HG02642 (cell line): Measurements from ENCODE around the gene IFT43.
A peak's percentile ranks its signal among the peaks of the same experiment; 100 is the strongest.

Experiments used
- ATAC-seq: cut with Tn5 transposase; IDR thresholded peaks from one replicate; pipeline ENCODE4 v1.9.1; 2021; ENCODE audit warnings: mild to moderate bottlenecking; ENCODE audit not compliant: unreplicated experiment, poor library complexity

IFT43 gene

DNA sequence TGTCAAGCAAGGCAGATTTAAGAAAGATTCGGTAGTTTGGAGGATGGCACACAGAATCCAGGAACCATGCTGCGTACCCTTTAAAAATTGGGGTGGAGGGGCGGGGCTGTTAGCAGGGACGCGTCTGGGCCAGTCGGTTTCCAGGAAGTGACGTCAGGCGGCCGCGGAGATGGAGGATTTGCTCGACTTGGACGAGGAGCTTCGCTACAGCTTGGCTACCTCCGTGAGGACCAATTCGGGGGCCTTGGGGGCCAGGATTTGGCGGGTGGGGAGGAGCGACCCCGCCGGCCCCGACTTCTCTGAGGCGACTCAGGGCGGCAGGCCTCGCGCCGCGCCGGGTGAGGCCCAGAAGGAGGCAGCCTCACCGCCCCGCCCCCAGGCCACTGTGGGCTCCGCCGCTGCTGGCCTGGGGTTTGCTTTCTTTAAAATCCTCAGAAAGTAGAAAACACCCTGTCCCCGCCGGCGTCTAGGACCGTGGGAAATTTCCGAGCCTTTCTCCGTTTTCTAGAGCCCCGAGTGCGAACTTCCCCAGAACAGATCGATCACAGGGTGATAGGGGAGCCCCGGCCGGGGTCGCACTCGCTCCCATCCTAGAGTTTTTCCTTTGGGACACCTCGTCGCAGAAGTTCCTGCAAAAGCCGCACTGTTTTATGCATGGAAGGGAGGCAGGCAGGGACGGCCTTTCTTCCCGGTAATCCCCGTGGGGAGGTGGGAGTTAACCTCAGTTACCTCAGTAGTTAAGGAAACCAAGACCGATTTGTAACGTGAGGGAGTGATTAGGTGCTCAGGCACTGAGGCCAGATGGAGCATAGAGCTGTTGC is at the start of gene IFT43:
IFT43 (plus strand) TSS at position 146 of the 821 bp plus-strand sequence; CDS start at position 170, 24 bp downstream.
- peak; percentile 76 for ATAC-seq

- ATAC-seq = no peak
Measured at GRCh38 chr14:75939200-75939599, 46.4 kb upstream of the IFT43 start.

- no peak for ATAC-seq
Measured at GRCh38 chr14:75941030-75941429, 44.5 kb upstream of the IFT43 start.

GRCh38 chr14:75944607-75945241 is 40.8 kb upstream of the IFT43 start:
- no peak for ATAC-seq

DNA sequence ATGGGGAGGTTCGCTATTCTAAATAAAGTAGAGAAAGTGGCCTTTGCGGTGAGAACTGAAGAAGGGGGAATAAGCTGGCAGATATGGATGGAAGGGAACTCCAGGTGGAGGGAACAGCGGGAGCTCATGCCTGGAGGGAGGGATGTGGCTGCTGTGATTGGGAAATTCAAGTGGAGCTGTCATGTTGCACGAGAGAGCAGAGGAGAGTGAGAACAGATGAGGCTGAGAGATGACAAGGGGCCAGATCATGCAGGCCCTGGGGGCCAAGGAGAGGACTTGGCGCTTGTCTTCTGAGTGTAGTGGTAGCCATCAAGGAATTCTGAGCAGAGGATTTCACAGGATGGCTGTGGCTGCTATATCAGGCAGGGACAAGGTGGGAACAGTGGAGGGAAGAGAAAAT is 38.8 kb upstream of the IFT43 start:
- no peak for ATAC-seq

DNA sequence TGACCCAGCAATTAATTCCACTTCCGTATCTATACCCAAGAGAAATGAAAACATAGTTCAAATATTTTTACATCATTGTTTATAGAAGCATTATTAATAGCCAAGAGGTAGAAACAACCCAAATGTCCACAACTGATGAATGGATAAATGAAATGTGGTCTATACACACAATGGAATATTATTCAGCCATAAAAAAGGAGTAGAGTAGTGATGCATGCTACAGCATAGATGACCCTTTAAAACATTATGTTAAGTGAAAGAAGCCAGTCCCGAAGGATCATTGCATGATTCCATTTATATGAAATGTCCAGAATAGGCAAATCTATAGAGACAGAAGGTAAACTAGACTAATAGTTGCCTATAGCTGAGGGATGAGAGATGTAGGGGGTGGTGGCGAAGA is 33.1 kb upstream of the IFT43 start:
- no peak for ATAC-seq

- ATAC-seq = no peak
Measured at GRCh38 chr14:75959031-75959430, 26.5 kb upstream of the IFT43 start.

GRCh38 chr14:75960231-75960630 is 25.3 kb upstream of the IFT43 start:
- ATAC-seq = peak; percentile 78

GRCh38 chr14:75961662-75962061 is 23.9 kb upstream of the IFT43 start:
- no peak for ATAC-seq

GRCh38 chr14:75967866-75968265 is 17.7 kb upstream of the IFT43 start:
- no peak for ATAC-seq

- no peak for ATAC-seq
Measured at GRCh38 chr14:75968456-75968855, 17.1 kb upstream of the IFT43 start.

- ATAC-seq = no peak
Measured at GRCh38 chr14:75969126-75969525, 16.4 kb upstream of the IFT43 start.

DNA sequence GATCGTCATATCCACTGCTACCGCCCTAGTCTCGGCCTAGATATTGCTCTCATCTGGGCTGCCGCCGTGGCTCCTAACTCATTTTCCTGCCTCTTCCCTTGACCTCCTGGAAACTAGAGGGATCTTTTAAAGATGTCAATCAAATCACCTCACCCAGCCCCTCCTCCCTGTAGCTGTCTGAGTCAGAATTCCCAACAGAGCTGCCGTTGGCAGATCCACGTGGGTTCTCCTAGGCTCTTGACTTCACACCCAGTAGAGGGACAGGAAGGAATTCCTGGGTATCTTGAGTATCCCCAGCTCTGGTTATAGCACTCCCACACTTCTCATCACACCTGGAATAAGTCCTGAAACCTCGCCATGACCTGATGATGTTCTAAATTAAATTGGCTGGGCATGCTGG is 15.7 kb upstream of the IFT43 start:
- no peak for ATAC-seq

- no peak for ATAC-seq
Measured at GRCh38 chr14:75970989-75971388, 14.6 kb upstream of the IFT43 start.

DNA sequence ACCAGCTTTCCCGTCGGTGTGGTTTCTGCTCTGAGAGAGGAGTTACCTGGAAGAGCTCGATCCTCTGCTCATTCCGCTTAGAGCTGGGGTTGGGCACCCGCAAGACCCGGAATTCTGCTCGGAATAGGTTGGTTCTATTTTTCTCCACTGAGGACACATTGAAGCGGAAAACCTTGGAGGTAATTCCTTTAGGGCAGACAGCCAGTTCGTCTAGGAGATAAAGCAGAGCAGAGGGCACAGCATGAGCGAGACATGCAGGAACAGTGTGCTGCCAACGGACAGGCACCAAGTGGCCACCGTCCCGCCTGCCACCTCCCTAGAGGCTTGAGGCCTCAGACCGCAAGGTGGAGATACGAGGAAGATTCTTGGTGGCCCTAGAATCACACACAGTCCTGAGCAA is 14.1 kb upstream of the IFT43 start:
- ATAC-seq = no peak

- no peak for ATAC-seq
Measured at GRCh38 chr14:75972801-75973421, 12.7 kb upstream of the IFT43 start.

DNA sequence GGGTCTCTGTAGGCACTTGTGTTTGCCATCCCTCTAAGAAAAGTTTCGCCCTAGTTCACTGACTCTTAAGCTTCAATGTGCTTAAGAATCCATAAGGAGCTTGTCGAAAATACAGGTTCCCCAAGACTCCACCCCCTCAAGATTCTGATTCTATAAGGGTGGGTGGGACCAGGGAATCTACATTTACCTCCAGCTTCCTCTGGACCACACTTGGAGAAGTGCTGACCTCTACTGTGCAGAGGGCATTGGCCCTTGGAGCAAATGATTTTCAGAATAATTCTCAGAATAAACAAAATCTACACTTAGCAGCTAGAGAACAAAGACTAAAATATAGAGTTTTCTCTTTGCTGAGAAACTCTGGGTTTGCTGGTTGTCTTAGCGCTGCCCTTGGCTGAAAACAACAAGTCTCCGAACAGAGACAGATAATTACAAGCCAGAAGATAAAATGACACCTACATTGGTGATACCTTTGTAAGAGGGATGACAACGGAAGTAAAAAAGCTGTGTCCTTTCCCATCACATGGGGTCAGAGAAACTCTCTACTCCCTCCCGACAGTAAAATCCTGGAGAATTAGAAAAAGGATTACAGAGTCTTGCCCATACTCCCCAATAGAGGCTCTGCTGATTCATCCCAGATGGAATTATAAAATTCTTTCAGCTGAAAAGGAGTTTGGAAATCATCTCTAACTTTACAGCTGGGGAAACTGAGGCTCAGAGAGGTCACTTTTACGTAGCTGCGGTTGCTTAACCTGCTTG is 8.6 kb upstream of the IFT43 start:
- no peak for ATAC-seq

GRCh38 chr14:75977582-75977943 is 8.0 kb upstream of the IFT43 start:
- ATAC-seq = no peak

DNA sequence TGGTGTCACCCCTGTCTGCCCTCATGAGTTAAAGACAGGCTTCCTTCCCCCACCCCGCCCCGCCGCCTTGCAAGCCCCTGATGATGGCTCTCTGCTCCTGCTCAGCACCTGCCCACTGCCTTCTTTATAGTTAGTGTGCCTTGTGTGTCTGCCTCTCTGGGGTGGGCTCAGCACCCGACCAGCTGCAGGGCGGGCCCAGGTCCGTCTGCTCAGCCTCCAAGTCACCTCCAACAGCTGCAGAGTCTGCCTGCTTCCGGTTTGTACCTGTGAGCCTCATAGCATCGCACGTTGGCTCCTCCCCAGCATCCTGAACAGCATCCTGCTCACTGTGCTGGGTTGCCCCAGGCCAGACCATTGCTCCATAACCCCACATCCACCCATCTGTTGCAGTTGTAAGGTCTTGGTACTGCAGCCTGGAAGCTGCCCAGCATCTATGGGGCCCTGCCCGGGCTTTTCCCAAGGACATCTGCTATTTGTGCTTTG is 7.3 kb upstream of the IFT43 start:
- ATAC-seq = no peak

DNA sequence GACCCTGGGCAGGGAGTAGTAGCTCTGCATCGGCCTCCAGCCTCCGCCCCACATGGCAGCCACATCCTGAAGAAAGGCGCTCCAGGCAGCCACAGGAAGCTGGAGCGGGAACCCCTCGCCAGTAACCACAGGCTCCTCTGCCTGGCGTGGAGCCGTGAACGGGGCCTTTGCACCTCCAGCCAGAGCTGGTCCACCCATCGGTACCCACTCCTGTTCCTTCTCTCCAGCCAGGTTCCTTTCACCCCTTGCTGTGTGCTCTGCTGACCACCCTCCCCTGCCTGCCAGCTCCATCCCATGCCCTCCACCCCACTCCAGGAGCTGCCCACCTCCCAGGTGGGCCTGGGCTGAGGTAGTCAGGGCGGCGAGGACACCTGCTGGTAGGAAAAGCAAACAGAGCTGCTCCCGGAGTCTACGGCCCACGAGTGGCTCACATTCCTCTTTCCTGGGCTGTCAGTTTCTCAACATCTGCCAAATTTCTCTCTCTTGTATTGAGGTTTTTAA is 6.4 kb upstream of the IFT43 start:
- ATAC-seq = no peak
